Activated gamma-delta T cell treated with anti-CD3 and anti-CD28 coated beads, Interleukin-2, amount 50 U/mL, for 16 hours (primary cell): ENCODE data around the gene KANSL1L.
"Not testable (repeated sequence)": the region's sequence is repeated elsewhere in the genome, so short reads cannot be mapped to it uniquely, and the experiment has no call there.

Experiments
- DNase-seq: peaks from one replicate; pipeline ENCODE4 v3.0.0-alpha.2; 2020; ENCODE audit warnings: low read depth

The KANSL1L gene

GRCh38 chr2:210179351-210179990 lies 8.3 kb upstream of the KANSL1L start:
- no peak for DNase-seq

DNA sequence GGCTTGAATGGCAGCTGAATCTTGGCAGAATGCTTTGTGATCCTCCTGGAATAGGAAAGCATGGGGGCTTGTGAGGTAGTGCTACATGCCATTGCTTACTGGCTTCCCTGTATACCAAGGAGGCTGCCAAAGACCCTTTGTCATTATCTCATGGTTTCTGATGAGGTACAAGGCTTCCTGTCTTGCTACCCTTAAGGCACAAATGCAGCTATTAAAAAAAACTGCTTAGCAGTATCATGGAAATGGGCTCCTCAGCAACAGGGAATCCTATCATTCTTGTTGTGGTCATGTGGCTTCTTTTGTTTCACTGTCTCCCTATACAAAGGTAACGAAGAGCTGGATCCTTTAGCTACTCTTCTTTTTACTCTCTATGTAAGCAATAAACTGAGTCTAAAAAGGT lies 6.6 kb upstream of the KANSL1L start:
- DNase-seq = no peak

DNA sequence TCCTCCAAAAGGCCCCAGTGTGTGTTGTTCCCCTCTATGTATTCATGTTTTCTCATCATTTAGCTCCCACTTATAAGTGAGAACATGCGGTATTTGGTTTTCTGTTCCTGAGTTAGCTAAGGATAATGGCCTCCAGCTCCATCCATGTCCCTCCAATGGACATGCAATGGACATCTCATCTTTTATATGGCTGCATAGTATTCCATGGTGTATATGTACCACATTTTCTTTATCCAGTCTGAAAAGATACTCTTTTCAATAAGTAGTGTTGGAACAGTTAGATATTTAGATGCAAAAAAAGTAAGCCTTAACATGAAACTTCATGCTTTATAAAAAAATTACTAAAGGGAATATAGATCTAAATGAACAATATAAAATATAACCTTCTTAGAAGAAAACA lies 5.9 kb upstream of the KANSL1L start:
- not testable (repeated sequence) for DNase-seq

DNA sequence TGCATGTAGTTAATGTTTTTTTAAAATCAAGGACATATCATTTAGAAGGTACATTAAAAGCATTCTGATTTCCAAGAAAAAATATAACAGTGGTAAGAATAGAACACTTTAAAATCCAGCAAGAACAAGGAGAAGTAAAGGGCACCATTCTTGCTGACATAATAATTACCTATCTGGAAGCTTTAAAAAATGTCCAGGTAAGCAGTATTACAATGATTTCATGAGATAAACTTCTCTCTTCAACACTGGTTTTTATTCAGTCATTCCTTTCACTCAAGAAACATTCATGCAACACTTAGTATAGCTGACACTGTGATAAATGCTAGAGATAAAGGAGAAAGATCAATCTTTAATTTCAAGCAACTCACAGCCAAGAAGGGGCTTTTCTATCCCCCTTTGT lies 2.9 kb upstream of the KANSL1L start:
- no peak for DNase-seq

- DNase-seq = no peak
Measured at GRCh38 chr2:210172219-210172575, 988 bp upstream of the KANSL1L start.

GRCh38 chr2:210170446-210171303 lies 534 bp downstream of the KANSL1L start:
- DNase-seq = peak; percentile 96

- DNase-seq = no peak
Measured at GRCh38 chr2:210170196-210170445, 1.1 kb downstream of the KANSL1L start.

GRCh38 chr2:210169516-210170195 lies 1.6 kb downstream of the KANSL1L start:
- no peak for DNase-seq

DNA sequence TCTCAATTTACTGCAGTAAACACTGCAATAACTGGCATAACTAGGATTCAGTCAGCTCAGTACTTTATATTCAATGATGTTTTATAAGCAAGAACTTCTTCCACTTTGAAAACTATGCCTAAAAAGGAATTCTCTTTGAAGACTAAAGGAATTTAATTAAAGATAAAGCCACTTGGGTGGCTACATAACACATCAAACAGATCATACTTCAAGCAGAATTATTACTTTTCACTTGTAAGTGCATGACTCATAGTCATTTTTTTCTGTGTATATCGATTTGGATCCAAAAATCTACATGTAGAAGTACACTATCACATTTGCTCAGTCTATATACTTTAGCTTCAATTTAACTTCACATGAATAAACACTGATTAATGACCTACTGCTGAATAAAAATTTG lies 4.0 kb downstream of the KANSL1L start:
- DNase-seq = no peak

- DNase-seq = no peak
Measured at GRCh38 chr2:210162466-210163124, 8.6 kb downstream of the KANSL1L start.

DNA sequence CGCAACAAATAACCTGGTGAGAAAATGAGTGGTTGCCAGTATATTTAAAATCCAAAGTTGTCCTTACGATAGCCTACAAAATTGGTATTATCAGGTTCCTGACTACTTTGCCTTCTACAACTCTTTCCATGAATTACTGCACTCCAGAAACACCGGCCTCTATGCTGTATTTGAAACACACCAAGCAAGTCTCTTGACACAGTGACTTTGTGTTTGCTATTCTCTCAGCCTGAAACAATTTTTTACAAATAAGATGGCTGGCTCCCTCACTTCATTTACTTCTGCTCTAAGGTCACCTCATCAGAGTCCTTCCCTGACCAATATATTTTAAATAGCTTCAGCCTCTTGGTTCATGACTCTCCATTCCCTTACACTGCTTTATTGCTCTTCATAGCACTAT lies 12.2 kb downstream of the KANSL1L start:
- DNase-seq = no peak

DNA sequence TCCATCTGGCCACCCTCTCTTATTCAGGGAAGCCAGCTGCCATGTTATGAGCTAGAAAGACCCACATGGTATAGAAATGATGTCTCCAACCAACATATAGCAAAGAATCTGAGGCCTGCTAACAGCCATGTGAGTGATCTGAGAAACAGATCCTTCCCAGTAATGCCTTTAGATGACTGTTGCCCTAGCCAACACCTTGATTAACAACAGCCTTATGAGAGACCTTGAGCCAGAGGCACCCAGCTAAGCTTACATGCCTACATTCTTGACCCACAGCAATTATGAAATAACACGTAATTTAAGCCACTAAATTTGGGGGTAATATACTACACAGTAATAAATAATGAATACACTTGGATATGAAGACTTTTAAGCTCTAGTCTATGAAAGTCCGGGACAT lies 13.0 kb downstream of the KANSL1L start:
- no peak for DNase-seq

DNA sequence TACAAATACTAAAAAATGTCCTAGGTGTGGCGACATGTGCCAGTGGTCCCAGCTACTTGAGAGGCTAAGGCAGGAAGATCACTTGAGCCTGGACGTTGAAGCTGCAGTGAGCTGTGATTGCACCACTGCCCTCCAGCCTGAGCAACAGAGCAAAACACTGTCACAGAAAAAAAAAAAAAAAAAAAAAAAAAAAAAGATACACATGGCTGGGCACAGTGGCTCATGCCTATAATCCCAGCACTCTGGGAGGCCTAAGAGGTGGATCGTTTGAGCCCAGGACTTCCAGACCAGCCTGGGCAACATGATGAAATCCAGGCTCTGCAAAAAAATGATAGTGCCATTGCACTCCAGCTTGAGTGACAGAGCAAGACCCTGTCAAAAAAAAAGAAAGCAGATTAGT lies 13.7 kb downstream of the KANSL1L start:
- DNase-seq = no peak

- DNase-seq = no peak
Measured at GRCh38 chr2:210147614-210148013, 23.6 kb downstream of the KANSL1L start.

DNA sequence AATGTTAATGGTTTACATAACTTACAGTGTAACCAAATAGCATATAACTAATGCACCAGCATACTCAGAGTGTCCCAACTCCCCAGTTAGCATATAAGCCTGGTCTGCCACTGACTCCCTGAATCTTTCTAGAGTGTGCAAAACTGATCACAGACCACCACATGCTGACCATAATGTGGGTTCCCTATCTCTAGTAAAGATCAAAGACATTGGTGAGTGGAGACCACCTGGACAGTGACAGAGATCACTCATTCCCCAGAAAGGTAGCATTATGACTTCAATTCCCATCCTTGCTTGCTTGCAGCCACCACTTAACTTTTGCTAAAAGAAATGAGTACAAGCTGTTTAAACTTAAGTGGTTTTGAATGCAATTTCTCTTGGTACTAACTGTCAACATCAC lies 39.0 kb downstream of the KANSL1L start:
- DNase-seq = no peak

DNA sequence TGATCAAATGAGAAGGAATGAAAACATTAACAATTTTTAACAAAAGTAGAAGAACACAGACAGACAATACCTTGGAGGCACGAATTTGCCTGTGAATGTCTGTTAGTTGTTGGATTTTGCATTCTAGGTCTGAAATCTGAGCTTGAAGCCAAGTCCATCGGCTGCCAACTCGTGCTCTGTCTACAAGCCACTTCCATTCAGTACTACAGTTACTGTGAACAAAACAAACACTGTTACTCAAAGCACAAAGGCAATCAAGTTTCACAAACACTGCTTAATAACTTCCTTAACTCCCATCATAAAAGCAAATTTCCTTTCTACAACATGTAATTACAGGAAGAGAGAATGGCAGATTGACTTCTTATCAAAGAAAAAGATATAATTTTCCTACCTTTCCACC lies 42.2 kb downstream of the KANSL1L start:
- no peak for DNase-seq

GRCh38 chr2:210113614-210114235 lies 57.5 kb downstream of the KANSL1L start:
- no peak for DNase-seq

DNA sequence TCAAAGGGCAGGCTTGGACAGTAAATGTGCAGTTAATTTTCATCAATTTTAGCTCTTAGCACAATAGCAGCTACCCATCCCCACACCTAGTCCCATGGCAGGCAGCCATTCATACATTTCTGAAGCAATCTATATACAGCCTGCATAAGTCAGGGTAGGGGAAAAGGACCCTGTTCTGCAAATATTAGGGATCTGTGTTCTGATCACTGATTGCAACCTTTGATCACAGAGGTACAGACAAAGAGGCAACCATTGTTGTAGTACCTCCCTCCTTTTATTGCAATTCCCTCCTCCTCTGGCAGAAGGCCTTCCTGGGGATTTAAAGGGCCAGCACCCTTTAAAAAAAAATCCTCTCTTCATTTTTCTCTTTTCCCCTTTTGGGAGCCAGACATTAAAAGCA lies 58.3 kb downstream of the KANSL1L start:
- no peak for DNase-seq

DNA sequence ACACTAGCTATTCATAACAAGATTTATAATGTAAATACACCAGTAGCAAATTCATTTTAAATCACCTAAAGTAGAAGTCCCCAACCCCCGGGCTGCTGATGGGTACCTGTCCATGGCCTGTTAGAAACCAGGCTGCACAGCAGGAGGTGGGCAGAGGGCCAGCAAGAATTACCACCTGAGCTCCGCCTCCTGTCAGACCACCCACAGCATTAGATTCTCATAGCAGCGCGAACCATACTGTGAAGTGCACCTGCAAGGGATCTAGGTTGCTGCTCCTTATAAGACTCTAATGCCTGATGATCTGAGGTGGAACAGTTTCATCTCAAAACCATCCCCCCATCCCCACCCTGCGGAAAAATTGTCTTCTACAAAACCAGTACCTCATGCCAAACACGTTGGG lies 71.3 kb downstream of the KANSL1L start:
- DNase-seq = no peak

DNA sequence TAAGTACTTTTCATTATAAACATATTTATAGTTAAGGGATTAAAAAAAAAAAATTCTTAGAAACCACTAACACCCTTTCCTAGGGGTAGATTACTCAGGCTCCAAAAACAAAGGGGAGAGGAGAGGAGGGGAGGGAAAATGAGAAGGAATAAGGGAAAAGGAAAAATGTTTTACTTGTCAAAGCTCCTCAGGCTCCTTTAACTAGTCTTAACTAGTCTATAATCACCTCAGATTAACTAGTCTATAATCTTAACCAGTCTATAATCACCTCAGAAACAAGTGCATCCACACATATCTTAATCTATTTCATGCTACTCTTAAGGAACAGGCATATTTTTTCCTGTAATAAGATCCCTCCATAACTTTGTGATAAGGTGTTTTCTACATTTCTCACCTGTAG lies 76.4 kb downstream of the KANSL1L start:
- DNase-seq = no peak

GRCh38 chr2:210092791-210093190 lies 78.4 kb downstream of the KANSL1L start:
- DNase-seq = no peak

DNA sequence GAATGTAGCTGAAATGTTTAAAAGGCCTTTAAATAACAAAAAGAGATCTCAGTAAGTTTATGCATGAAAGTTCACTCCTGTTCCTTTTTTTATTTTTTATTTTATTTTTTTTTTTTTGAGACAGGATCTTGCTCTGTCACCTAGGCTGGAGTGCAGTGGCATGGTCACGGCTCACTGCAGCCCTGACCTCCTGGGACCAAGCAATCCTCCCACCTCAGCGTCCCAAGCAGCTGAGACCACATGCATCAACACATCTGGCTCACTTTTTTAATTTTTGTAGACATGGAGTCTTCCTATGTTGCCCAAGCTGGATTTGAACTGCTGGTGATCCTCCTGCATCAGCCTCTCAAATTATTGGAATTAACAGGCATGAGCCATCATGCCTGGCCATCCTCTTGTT lies 84.3 kb downstream of the KANSL1L start:
- DNase-seq = no peak

GRCh38 chr2:210086292-210086691 lies 84.9 kb downstream of the KANSL1L start:
- DNase-seq = no peak
